HL-60 (cell line): ENCODE data around the gene SSC5D.
"Not testable (repeated sequence)": the region's sequence is repeated elsewhere in the genome, so short reads cannot be mapped to it uniquely, and the experiment has no call there.

Source experiments
- DNase-seq, 2 experiments: peaks; one replicate each; pipeline ENCODE4 v3.0.0-alpha.2; 2010 to 2020; ENCODE audit warnings: low read depth in 1 of 2, low spot score in 1 of 2
- H3K27ac ChIP-seq: fragments of 250-450 bp; sonication (Bioruptor Pico); replicated peaks from 2 replicates; pipeline ENCODE4 v1.5.1; 2020; ENCODE audit warnings: mild to moderate bottlenecking, moderate library complexity
- H3K27me3 ChIP-seq: fragments of 250-450 bp; sonication (Bioruptor Pico); 2 replicates; pipeline ENCODE4 v1.5.1; 2021; ENCODE audit warnings: mild to moderate bottlenecking, moderate library complexity; ENCODE audit not compliant: insufficient read depth, poor library complexity, severe bottlenecking
- H3K4me3 ChIP-seq: replicated peaks from 2 replicates; pipeline ENCODE4 v1.5.1; 2011; ENCODE audit warnings: mild to moderate bottlenecking, control low read depth, low read length; ENCODE audit not compliant: insufficient read depth
- GABPA ChIP-seq: IDR thresholded peaks from 2 replicates; pipeline ENCODE4 v1.6.1; 2012; ENCODE audit warnings: low read depth
- POLR2AphosphoS5 ChIP-seq: IDR thresholded peaks from 2 replicates; pipeline ENCODE4 v1.6.1; 2012; ENCODE audit warnings: low read depth
- REST ChIP-seq: IDR thresholded peaks from 2 replicates; pipeline ENCODE4 v1.6.1; 2012; ENCODE audit warnings: low read depth; ENCODE audit not compliant: insufficient replicate concordance
- SPI1 ChIP-seq: IDR thresholded peaks from 2 replicates; pipeline ENCODE4 v1.6.1; 2012; ENCODE audit warnings: low read depth, mild to moderate bottlenecking, borderline replicate concordance
- TF ChIP-seq, protein P1 (sequence below): IDR thresholded peaks from one replicate; pipeline ENCODE4 v1.5.1; 2011; ENCODE audit warnings: low read length, control low read depth, inconsistent platforms; ENCODE audit not compliant: insufficient read depth

Gene SSC5D

DNA sequence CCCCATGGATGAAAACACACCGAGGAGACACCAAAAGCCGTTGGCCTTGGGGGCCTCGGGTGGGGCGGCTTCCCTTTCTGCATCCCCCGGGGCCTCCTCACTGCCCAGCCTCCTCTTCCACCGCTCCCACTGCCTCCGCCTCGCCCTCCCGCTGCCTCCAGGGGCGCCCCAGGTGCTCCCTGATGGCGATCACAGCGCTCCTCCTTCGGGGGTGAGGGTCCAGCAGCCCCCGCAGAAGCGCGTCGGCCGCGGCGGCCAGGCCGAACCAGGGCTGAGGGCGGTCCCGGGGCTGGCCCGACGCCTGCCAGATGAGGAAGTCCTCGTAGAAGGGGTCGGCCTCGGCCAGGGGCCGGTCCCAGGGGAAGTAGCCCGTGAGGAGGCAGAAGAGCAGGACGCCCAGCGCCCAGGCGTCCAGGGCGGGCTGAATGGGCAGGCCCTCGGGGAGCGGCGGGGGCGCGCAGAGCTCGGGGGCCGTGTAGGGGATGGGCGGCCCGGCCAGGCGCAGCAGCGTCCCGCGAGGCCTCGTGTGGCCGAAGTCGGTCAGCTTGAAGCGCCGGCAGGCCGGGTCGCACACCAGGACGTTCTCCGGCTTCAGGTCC is 41.5 kb downstream of the SSC5D start:
- DNase-seq, result no peak
- Histone ChIP-seq H3K27ac (no peak overlapping the region), H3K4me3 (no peak overlapping the region), H3K27me3 (no peaks in the 10 kb centered on the region)
- TF ChIP-seq SPI1 (no peak), POLR2AphosphoS5 (no peak), REST (no peak), GABPA (no peak)
- TF ChIP-seq, protein P1, sequence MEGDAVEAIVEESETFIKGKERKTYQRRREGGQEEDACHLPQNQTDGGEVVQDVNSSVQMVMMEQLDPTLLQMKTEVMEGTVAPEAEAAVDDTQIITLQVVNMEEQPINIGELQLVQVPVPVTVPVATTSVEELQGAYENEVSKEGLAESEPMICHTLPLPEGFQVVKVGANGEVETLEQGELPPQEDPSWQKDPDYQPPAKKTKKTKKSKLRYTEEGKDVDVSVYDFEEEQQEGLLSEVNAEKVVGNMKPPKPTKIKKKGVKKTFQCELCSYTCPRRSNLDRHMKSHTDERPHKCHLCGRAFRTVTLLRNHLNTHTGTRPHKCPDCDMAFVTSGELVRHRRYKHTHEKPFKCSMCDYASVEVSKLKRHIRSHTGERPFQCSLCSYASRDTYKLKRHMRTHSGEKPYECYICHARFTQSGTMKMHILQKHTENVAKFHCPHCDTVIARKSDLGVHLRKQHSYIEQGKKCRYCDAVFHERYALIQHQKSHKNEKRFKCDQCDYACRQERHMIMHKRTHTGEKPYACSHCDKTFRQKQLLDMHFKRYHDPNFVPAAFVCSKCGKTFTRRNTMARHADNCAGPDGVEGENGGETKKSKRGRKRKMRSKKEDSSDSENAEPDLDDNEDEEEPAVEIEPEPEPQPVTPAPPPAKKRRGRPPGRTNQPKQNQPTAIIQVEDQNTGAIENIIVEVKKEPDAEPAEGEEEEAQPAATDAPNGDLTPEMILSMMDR, result no peak

DNA sequence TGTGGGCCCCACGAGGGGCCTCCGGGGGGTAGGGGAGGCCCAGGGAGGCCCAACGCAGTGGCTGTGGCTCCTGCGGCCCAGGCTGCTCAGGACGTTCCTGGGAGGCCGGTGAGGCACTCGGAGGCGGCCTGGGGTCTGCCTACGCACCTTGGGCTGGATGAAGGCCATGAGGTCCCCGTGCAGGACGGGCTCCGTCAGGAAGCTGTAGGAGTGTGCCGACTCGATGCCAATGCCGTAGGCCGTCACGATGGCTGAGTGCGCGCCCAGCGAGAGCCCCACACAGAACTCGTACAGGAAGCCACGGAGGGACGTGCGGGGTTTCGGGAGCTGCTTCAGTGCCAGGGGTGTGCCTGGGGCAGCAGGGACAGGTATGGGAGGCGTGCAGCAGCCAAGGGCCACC is 42.8 kb downstream of the SSC5D start:
- TF ChIP-seq, protein P1, result no peak
- no peak for TF ChIP-seq REST
- TF ChIP-seq GABPA, result no peak
- no peak for TF ChIP-seq SPI1
- no peak for TF ChIP-seq POLR2AphosphoS5
- no peak overlapping the region for H3K27ac ChIP-seq
- H3K27me3 ChIP-seq, result no peaks in the 10 kb centered on the region

DNA sequence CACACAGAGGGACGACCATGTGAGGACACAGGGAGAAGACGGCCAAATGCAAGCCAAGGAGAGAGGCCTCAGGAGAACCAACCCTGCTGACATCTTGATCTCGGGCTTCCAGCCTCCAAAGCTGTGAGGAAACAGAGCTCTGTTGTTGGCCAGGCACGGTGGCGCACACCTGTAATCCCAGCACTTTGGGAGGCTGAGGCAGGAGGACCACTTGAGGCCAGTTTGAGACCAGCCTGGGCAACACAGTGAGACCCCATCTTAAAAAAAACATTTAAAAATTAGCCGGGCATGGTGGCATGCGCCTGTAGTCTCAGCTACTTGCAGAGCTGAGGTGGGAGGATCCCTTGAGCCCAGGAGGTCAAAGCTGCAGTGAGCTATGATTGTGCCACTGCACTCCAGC is 46.0 kb downstream of the SSC5D start:
- not testable (repeated sequence) for H3K27me3 ChIP-seq, H3K27ac ChIP-seq, DNase-seq, H3K4me3 ChIP-seq

More for the DNA sequence above, 42.8 kb downstream of the SSC5D start:
- no peak for DNase-seq
- no peak overlapping the region for H3K4me3 ChIP-seq

GRCh38 chr19:55535173-55535964 is 47.1 kb downstream of the SSC5D start:
- no peak overlapping the region for H3K4me3 ChIP-seq
- DNase-seq, result peak in 1 of 2 experiments; percentile 5
- no peak overlapping the region for H3K27ac ChIP-seq
- H3K27me3 ChIP-seq, result no peaks in the 10 kb centered on the region
- no peak for TF ChIP-seq GABPA
- TF ChIP-seq, protein P1, result no peak
- peak; percentile 25; the same call in 1 of the 2 replicates for TF ChIP-seq SPI1
